ENCODE results near the gene DOK1.
A peak's percentile ranks its signal among the peaks of the same experiment; 100 is the strongest.

DOK1 gene

DNA sequence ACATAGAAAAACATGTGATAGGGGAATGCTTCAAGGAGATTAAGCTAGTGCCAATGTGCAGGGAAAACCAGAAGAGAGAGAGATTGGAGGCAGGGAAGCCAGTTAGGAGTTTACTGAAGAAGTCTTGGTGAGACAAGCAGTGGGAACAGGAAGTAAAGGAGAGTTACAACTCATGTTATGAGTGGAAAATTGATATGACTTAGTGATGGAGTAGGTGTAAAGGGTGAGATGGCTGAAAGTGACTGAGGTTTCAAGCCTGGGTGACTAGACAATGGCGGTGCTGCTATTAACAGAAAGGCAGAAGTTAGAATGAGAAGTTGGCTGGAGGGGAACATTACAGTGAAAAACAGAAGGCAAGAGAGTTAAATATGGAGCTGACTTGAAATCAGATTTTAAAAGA is 16.5 kb downstream of the DOK1 start:
- DNase-seq: no peak

- DNase-seq: no peak
These were observed 17.8 kb downstream of the DOK1 start for GRCh38 chr2:74572178-74572925.

- no peak for DNase-seq
These were observed 19.4 kb downstream of the DOK1 start for GRCh38 chr2:74573747-74574562.

- DNase-seq: no peak
These were observed 20.8 kb downstream of the DOK1 start for GRCh38 chr2:74575320-74575719.

- DNase-seq: no peak
These were observed 21.8 kb downstream of the DOK1 start for GRCh38 chr2:74576211-74576862.

DNA sequence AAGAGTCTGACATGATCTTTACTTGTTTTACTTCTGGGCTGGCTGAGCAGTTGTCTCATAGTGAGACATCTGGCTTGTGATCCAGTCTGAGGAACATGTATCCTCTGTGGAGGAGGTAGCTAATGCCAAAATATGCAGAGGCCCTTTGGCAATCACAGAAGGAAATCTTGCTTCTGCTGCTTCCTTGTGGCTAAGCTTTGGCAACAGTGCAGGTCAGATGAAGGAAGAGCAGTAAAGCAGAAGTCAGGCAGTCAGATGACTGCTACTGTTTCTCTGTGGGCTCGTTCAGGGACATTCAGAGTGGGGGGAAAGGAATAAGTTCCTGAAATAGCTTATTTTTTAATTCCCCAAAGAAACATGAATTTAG is 22.3 kb downstream of the DOK1 start:
- DNase-seq: no peak

- DNase-seq: no peak
These were observed 22.9 kb downstream of the DOK1 start for GRCh38 chr2:74577448-74577847.

DNA sequence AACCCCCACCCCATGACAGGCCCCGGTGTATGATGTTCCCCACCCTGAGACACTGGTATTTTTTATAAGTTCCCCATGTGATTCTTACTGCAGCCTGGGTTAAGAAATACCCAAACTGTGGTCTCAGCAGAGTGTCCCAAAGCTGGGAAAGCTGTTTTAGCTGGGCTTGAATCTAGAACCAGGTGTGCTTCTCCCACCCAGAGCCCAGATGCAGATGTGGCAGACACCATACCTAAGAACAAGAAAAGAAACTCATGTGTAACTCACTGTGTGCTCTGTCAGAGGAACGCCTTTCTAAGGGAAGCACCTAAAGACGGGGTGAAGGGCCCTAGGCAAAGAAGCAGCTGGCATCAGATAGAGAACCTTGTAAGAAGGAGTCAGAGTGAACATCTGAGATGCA is 23.9 kb downstream of the DOK1 start:
- no peak for DNase-seq

- no peak for DNase-seq
These were observed 26.9 kb downstream of the DOK1 start for GRCh38 chr2:74581463-74581862.

DNA sequence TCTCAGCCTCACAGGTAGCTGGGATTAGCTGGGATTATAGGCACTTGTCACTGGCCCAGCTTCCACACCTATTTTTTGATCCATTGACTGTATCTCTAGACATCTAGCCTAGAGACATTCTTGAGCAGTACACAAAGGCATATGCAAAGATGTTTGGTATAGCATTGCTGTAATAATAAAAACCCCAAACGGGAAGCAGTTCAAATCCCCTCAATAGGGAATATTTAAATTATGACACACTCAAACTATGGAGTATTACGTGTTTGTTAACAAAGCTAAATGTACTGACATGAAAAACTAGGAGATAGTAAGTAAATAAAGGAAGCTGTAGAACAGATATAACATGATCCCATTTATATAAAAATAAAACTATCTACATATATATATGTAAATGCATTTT is 27.7 kb downstream of the DOK1 start:
- DNase-seq: no peak

DNA sequence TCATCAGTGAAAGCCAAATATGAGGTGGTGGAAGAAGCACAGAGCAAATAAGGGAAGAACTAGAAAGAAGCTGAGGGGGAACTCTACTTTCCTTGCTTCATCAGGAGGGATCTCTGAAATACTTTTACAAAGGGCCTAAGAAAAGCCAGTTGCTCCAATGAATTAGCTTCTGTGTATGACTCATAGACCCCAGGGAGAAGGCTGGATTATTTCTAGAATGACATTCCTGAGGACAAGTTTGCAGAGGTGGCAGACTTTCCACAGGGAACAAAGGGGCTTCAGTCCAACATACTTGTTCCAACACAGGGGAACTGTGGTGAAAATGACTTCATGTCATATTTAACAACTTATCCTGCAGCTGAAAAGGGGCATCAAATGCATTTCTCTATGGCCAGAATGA is 29.0 kb downstream of the DOK1 start:
- DNase-seq: no peak

GRCh38 chr2:74584088-74584645 is 29.6 kb downstream of the DOK1 start:
- DNase-seq: no peak

GRCh38 chr2:74585406-74586185 is 31.1 kb downstream of the DOK1 start:
- DNase-seq: peak; percentile 1 to 23

- DNase-seq: peak; percentile 39 to 52
These were observed 33.3 kb downstream of the DOK1 start for GRCh38 chr2:74587664-74588277.

DNA sequence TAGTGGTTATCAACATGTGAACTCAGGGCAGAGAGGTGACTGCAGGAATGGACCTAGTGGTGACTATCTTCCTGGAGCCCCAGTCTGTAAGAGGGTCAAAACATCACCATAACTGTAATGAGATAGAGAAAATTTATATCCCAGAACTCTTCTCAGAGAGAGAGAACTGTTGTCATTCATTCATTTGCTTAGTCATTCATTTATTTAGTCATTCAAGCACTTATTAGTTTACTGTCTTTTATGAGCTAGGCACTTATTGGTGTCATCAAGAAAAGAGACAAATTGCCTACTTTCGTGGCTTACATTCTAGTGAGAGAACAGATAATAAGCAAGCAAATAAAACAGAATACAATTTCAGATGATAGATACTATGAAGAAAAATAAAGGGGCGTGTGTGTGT is 34.1 kb downstream of the DOK1 start:
- DNase-seq: no peak

DNA sequence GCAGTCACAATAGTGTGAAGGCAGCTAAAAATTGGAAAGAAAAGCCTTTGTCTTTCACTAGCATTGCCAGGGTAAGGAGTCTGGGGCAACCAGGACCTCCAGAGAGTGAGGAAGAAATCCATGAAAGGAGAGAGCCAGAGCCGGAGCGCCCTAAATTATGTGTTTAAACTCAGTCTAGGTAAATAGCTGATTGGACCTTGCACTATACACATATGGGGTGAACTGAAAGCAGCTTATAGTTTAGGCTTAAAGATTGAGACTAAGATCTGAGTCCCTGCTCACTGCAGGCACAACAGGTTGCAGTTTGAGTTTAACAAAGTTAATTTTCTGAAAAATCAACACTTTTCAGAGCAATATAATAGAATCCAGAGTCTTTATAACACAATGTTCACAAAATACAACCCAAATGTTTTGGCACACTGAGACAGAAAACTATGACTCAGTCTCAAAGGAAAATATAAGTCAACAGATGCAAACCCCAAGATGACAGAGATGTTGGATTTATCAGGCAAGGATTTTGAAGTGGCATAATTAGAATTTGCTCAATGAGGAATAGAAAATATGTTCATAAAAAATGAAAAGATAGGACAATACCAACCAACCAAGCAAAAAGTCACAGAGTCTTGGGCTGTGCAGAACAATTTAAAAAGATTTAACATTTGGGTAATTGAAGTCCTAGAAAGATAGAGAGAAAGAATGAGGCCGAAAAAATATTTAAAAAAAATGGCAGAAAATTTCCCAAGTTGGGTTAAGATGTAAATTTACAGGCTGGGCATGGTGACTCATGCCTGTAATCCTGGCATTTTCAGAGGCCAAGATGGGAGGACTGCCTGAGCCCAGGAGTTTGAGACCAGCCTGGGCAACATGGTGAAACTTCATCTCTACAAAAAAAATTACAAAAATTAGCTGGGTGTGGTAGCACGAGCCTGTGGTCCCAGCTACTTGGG is 39.6 kb downstream of the DOK1 start:
- no peak for DNase-seq

GRCh38 chr2:74596584-74596983 is 42.1 kb downstream of the DOK1 start:
- no peak for DNase-seq

- no peak for DNase-seq
These were observed 42.9 kb downstream of the DOK1 start for GRCh38 chr2:74597410-74597809.

GRCh38 chr2:74599676-74600075 is 45.2 kb downstream of the DOK1 start:
- no peak for DNase-seq

GRCh38 chr2:74602586-74603281 is 48.2 kb downstream of the DOK1 start:
- no peak for DNase-seq

Measured in activated CD4-positive, alpha-beta T cell treated with anti-CD3 and anti-CD28 coated beads for 4 hours (primary cell).